ENCODE measurements around the gene VPS45.
A peak's percentile ranks its signal among the peaks of the same experiment; 100 is the strongest.

Gene VPS45

DNA sequence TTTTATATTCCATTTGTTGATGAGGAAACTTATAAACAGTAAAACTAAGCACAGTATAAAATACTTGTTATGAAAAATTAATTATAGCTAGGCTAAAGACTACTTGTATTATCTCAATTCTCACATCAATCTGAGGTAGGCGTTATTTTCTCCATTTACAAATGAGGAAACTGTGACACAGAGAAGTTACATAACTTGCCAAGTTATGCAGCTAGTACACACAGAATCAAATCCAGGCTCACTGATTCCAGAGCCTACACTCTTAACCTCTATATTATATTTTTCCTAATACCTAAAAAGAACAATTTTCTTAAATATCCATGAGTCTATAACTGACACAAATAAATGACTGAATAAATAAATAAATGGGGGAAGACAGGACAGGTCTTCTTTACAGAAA is 11.2 kb upstream of the VPS45 start:
- in situ Hi-C loops (cut with HindIII; ENCODE audit: low pct_unique_long_range_greater_than_20kb, low sequenced_read_pairs) = no loop called here
- no peak for TF ChIP-seq JUND (IDR thresholded peaks at IDR 0.05; ENCODE audit: low read depth)
- no peak for DNase-seq (ENCODE audit: low read depth in 1 of 2, low spot score in 1 of 2)

DNA sequence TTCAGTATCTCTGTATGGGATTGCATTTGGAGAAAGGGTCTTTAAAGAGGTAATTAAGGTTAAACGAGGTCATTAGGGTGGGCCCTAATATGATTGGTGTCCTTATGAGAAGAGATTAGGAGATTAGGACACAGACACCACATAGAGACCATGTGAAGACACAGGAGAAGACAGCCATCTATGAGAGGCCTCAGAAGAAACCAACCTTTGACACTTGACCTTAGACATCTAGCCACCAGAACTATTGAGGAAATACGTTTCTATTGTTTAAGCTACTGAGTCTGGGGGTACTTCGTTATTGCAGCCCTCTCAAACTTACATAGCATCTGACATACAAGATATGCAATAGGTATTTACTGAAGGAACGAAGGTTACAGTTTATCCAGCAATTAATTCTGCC is 7.3 kb upstream of the VPS45 start:
- in situ Hi-C loops (cut with HindIII; ENCODE audit: low pct_unique_long_range_greater_than_20kb, low sequenced_read_pairs) = no loop called here
- TF ChIP-seq JUND (IDR thresholded peaks at IDR 0.05; ENCODE audit: low read depth) = no peak
- no peak for DNase-seq (ENCODE audit: low read depth in 1 of 2, low spot score in 1 of 2)

DNA sequence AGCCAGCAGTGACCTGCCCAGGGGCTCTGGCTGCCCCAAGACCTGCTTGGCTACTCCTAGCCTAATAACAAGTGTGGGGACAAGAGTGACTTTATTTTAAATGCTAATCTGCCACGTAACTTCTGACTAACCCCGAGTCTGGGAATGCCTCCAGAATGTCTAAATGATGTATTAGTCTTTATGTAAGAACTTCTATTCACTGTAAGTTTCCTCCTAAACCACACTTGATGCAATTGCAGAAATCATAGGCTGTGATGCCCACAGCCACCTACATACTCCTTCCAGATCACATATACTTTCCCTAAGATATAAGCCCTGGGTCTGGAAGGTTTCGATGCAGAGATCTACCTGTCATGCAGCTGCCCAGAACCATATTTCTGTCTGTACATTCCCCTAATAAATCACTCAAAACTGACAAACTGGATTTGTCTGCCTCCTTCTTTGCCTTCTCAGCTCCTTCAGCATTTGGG is 5.9 kb upstream of the VPS45 start:
- DNase-seq (ENCODE audit: low read depth in 1 of 2, low spot score in 1 of 2) = no peak
- in situ Hi-C loops (cut with HindIII; ENCODE audit: low pct_unique_long_range_greater_than_20kb, low sequenced_read_pairs) = no loop called here
- no peak for TF ChIP-seq JUND (IDR thresholded peaks at IDR 0.05; ENCODE audit: low read depth)

DNA sequence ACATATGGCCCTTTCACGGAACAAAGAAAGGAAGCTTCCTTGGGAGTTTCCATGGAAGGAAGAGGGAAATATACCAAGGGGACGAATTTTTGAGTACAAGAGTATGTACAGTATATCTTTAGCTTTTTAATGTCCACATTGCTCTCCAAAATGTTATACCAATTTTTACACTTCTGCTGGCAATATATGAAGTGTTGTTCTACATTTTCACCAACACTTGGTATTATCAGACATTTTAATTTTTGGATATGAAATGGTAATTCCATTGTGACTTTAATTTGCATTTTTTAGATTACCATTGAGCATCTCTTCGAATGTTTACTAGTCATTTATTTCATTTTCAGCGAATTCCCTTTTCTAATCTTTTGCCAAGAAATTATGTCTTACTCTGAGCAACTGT is 5.5 kb upstream of the VPS45 start:
- in situ Hi-C loops (cut with HindIII; ENCODE audit: low pct_unique_long_range_greater_than_20kb, low sequenced_read_pairs) = no loop called here
- DNase-seq (ENCODE audit: low read depth in 1 of 2, low spot score in 1 of 2) = no peak
- no peak for TF ChIP-seq JUND (IDR thresholded peaks at IDR 0.05; ENCODE audit: low read depth)

DNA sequence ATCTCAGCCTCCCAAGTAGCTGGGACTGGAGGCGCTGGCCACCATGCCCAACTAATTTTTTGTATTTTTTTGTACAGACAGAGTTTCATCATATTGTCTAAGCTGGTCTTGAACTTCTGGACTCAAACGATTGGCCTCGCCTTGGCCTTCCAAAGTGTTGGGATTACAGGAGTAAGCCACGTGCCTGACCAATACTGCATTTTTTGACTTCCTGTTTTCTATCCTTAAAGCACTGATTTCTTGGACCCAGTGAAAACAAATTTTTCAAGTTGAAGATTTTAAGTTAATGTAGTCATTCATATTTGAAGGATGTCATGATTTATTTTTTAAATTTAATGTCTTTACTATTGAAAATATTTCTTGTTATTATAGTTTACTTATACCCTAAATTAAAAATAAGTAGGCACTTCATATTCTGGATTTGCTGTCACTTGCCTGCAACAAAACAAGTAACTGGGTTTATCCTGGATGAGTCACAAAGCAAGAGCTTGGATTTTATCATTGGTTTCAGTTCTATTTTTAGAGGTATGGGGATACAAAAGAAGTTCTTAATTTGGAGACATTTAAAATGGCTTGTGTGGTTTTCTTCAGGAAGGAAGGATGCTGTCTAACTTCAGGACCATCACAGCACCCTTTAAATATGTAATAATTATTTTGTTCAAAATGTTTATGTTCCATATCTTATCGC is 2.2 kb upstream of the VPS45 start:
- no peak for DNase-seq (ENCODE audit: low read depth in 1 of 2, low spot score in 1 of 2)
- in situ Hi-C loops (cut with HindIII; ENCODE audit: low pct_unique_long_range_greater_than_20kb, low sequenced_read_pairs) = no loop called here

DNA sequence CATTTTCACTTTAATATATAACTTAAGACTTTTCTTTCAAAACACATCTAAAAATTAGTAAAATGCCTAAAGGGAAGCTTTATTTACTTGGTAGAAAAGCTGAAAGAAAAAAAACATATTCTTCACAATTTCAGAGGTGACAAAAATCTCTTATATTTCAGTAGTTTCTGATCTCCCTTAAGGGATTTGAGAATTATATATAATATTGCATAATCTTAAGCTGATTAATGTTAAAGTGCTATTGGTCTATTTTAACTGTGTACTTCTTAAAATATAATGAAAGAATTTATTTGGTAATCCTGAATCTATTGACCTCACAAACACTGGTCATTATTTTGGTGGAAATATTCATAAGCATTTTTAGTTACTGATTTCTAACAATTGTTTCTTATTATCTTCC is 1.2 kb upstream of the VPS45 start:
- DNase-seq (ENCODE audit: low read depth in 1 of 2, low spot score in 1 of 2) = no peak
- no peak for TF ChIP-seq JUND (IDR thresholded peaks at IDR 0.05; ENCODE audit: low read depth)
- in situ Hi-C loops (cut with HindIII; ENCODE audit: low pct_unique_long_range_greater_than_20kb, low sequenced_read_pairs) = no loop called here

More for the DNA sequence above, 2.2 kb upstream of the VPS45 start:
- no peak for TF ChIP-seq JUND (IDR thresholded peaks at IDR 0.05; ENCODE audit: low read depth)

DNA sequence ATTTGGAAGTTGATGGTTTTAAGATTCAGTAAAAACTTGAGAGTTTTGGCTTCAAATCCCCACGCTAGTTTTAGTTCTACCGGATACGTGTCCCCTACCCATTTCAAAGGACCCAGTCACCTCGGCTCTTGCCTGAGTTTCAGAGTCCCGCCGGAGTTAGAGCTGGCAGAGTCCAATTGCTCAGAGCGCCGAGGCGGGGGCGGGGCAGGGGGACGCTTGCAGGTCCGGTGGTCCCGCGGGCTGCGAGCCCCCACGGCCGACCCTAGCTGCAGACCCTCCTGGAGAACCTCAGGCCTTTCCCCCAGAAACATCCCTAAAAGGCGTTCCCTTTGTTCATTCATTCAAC is 765 bp upstream of the VPS45 start:
- DNase-seq (ENCODE audit: low read depth in 1 of 2, low spot score in 1 of 2) = peak in 1 of 2 experiments; percentile 13
- no peak for TF ChIP-seq JUND (IDR thresholded peaks at IDR 0.05; ENCODE audit: low read depth)
- in situ Hi-C loops (cut with HindIII; ENCODE audit: low pct_unique_long_range_greater_than_20kb, low sequenced_read_pairs) = no loop called here

DNA sequence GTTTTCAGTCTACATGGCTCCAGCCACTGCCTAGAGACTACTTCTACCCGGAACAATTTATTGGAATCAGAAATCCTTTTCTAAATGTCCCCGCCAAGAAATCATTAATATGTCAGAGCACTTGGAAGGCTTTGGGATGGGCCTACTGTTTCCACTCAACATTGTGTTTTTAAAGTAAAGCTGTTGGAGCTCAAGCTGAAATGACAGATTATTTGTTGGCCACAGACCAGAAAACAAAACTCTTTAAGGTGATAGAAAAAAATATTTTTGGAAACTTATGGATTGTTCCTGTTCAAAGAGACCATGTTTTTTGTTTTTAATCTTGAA is 496 bp downstream of the VPS45 start:
- in situ Hi-C loops (cut with HindIII; ENCODE audit: low pct_unique_long_range_greater_than_20kb, low sequenced_read_pairs) = no loop called here
- peak in 1 of 2 experiments; percentile 2 for DNase-seq (ENCODE audit: low read depth in 1 of 2, low spot score in 1 of 2)
- no peak for TF ChIP-seq JUND (IDR thresholded peaks at IDR 0.05; ENCODE audit: low read depth)

DNA sequence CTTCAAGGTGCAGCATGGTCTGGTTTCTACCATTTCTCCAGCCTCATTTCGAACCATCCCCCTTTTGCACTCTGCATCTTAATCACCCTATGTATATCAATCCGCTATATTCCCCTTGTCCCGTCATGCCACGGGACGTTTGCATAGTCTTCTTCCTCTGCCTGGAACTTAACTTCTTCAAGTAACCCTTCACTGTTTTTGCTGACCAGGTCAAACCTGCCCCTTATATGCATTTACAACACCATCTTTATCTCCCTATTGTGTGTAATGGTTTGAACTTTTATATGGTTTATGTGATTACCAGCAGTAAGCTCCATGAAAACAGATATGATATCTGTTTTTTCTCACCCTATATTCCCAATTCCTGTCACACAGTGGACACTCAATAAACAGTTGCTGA is 2.3 kb downstream of the VPS45 start:
- no peak for TF ChIP-seq JUND (IDR thresholded peaks at IDR 0.05; ENCODE audit: low read depth)
- DNase-seq (ENCODE audit: low read depth in 1 of 2, low spot score in 1 of 2) = no peak
- in situ Hi-C loops (cut with HindIII; ENCODE audit: low pct_unique_long_range_greater_than_20kb, low sequenced_read_pairs) = no loop called here

DNA sequence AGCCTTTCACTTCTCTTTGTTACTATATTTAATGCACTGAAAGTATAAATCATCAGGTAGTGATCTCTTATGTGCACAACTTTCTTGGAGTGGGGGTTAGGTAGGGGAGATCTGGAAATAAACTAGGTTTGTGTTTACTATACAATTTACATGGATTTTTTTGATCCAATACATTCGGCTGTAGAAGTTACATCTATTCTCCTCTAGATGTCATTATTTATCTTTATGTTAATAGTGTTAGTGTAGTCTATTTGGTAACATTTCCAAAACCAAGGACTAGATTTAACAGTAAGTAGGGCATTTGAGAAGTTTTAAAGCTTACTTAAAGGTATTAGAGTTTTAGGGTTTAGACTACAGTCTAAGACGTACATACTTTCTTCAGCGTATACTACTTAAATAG is 5.4 kb downstream of the VPS45 start:
- in situ Hi-C loops (cut with HindIII; ENCODE audit: low pct_unique_long_range_greater_than_20kb, low sequenced_read_pairs) = no loop called here
- TF ChIP-seq JUND (IDR thresholded peaks at IDR 0.05; ENCODE audit: low read depth) = no peak
- peak in 1 of 2 experiments; percentile 20 for DNase-seq (ENCODE audit: low read depth in 1 of 2, low spot score in 1 of 2)

DNA sequence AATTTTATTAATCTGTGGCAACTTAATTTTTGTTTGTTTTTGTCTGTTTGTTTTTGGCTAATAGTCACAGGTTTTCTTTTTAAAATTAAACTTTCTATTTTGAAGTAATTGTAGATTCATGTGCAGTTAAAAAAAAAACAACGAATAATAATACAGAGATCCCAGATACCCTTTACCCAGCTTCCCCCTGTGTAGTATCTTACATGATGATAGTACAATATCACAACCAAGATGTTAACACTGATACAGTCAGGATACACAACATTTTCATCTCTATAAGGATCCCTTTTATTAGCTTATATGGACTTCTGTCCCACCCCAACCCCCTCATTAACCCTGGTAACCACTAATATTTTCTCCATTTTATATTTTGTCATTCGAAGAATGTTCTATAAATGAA is 5.9 kb downstream of the VPS45 start:
- in situ Hi-C loops (cut with HindIII; ENCODE audit: low pct_unique_long_range_greater_than_20kb, low sequenced_read_pairs) = no loop called here
- no peak for TF ChIP-seq JUND (IDR thresholded peaks at IDR 0.05; ENCODE audit: low read depth)
- no peak for DNase-seq (ENCODE audit: low read depth in 1 of 2, low spot score in 1 of 2)

DNA sequence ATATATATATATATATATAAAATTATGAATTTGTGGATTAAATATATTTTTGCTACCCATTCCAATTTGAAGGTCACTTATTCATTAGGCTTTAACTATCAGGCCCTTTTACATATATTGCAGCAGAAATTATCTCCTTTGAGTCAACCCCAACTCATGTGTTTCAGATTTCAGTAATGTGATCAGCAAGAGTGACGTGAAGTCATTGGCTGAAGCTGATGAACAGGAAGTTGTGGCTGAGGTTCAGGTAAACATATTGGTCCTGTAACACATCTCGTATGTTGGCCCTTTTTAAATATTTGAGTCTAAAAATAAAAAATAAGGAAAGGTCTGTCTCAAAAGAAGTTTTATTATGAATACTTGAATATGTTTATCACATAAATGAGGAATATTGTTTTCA is 8.5 kb downstream of the VPS45 start:
- DNase-seq (ENCODE audit: low read depth in 1 of 2, low spot score in 1 of 2) = no peak
- in situ Hi-C loops (cut with HindIII; ENCODE audit: low pct_unique_long_range_greater_than_20kb, low sequenced_read_pairs) = no loop called here
- no peak for TF ChIP-seq JUND (IDR thresholded peaks at IDR 0.05; ENCODE audit: low read depth)

DNA sequence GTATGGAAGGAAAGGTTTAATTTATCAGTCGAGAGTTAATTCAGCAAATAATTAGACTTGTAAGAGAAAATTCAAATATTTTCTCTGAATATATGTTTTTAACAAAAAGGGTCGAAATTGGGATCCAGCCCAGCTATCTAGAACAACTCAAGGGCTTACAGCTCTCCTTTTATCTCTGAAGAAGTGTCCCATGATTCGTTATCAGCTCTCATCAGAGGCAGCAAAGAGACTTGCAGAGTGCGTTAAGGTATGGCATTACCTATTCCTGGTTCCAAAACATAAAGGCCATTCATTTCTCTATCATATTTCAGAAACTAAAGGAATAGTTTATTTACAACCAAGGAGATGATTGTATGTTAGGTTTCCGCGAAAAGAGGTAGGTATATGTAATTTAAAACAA is 9.4 kb downstream of the VPS45 start:
- DNase-seq (ENCODE audit: low read depth in 1 of 2, low spot score in 1 of 2) = no peak
- TF ChIP-seq JUND (IDR thresholded peaks at IDR 0.05; ENCODE audit: low read depth) = no peak
- in situ Hi-C loops (cut with HindIII; ENCODE audit: low pct_unique_long_range_greater_than_20kb, low sequenced_read_pairs) = no loop called here

DNA sequence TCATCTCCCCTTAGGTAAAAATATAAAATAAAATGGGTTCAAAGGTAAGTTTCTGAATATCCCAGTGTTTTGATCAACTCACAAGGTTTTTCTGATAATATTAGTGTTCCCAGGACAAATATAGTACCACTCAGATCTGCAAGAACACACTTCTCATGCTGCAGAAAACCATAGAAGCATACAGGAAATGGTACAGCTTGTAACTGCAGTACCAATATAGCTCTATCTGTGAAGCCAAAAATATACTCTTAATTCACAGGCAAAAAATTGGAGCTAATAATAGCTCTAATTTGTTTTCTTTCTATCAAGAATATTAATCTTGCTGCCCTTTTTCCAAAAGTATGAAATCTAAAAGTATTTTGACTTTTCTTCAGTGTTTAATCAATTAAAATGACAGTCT is 13.2 kb downstream of the VPS45 start:
- in situ Hi-C loops (cut with HindIII; ENCODE audit: low pct_unique_long_range_greater_than_20kb, low sequenced_read_pairs) = no loop called here

More for the DNA sequence above, 13.2 kb downstream of the VPS45 start:
- no peak for DNase-seq (ENCODE audit: low read depth in 1 of 2, low spot score in 1 of 2)
- no peak for TF ChIP-seq JUND (IDR thresholded peaks at IDR 0.05; ENCODE audit: low read depth)

All from T47D (cell line).